CD4-positive, alpha-beta T cell treated with Interleukin-17A for 4 hours (primary cell): ENCODE data around the gene RAVER2.
"Not testable (repeated sequence)": the region's sequence is repeated elsewhere in the genome, so short reads cannot be mapped to it uniquely, and the experiment has no call there.

Experiments
- DNase-seq: peaks from one replicate; pipeline ENCODE4 v3.0.0-alpha.2; 2020; ENCODE audit warnings: mixed read lengths

The RAVER2 gene, protein sequence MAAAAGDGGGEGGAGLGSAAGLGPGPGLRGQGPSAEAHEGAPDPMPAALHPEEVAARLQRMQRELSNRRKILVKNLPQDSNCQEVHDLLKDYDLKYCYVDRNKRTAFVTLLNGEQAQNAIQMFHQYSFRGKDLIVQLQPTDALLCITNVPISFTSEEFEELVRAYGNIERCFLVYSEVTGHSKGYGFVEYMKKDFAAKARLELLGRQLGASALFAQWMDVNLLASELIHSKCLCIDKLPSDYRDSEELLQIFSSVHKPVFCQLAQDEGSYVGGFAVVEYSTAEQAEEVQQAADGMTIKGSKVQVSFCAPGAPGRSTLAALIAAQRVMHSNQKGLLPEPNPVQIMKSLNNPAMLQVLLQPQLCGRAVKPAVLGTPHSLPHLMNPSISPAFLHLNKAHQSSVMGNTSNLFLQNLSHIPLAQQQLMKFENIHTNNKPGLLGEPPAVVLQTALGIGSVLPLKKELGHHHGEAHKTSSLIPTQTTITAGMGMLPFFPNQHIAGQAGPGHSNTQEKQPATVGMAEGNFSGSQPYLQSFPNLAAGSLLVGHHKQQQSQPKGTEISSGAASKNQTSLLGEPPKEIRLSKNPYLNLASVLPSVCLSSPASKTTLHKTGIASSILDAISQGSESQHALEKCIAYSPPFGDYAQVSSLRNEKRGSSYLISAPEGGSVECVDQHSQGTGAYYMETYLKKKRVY

DNA sequence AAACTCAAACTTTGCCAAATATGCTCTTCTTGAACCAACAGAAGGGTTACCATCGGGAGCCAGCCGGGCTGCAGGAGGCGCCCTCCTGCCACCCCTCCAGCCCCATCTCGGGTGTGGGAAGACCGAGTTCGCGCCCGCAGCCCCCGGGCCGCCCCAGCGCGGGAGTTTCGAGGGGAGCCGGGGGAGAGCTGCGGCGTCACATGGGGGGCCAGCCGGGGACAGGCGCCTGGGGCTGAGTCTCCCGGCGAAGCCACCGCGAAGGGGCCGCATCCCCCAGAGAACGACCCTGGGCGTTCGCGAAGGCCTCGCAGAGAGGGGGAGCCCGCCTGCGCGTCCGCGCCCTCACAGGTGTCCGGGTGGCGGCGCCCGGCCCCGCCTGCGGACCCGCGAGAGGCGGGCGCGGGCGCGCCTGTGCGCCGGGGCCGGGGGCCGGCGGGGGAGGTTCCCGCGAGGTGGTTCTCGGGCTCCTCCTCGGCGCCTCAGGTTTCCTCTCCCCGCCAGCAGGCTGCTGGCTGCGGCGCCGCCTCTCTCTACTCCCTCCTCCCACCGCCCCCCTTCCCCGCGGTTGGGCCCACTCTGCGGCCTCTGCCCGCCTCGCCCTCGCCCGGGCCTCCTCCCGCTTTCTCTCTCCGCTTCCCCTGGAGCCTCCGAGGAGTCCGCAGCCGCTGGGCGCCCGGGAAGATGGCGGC lies at the start of gene RAVER2:
Gene RAVER2, plus strand, starts transcription at position 584 of the 689 bp plus-strand sequence. Its CDS starts 98 bp downstream, at position 682.
- peak; percentile 71 for DNase-seq

DNA sequence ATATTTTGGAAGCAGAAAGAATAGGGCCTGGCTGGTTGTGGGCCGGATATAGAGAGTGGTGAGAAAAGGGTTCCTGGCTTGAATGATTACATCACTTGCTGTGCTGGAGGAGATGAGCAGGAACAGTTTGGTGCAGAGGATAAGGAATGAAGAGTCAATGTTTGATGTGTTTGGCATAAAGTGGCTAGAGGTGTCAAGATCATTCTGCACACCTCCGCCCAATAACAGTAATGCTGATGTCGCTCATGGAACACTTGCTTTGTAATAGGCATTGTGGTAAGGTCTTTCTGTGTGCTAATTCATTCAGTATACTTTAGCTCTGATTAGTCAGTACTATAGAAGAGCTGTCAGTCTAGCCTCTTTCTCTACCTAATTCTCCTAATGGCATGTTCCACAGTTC lies 48.0 kb upstream of the RAVER2 start:
- DNase-seq = no peak

DNA sequence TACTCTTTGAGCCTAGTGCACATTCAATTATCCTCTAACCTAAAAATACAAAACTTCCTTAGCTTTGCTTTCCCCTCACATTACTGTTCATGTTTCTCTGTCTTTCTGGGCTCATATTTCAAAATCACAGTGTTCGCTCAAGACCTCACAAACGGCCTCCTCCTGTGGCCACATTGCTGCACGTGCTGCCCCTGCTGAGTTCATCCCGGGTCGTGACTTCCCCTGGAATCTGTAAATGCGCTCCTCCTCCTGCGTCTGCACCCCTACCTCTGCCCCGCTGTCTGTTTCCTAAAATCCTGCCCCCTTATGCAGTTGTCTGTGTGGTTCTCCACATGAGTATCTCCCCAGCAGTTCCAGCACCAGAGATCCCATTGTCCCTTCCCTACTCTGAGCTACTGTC lies 45.5 kb upstream of the RAVER2 start:
- DNase-seq = no peak

DNA sequence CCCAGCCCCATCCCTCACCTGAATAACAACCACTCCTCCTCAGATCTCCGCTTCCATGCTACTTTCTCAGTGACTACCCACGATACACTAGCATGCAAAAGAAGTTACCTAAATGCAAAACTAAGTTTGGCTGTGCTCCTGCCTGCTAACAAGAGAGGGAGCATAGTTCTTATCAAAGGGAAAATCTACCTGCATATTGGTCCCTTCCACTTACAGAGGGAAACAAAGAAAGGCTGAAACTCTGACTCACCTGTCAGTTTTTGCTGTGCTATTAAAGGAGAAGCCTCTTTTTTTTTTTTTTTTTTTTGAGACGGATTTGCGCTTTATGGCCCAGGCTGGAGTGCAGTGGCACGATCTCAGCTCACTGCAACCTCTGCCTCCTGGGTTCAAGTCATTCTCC lies 43.8 kb upstream of the RAVER2 start:
- DNase-seq = no peak

DNA sequence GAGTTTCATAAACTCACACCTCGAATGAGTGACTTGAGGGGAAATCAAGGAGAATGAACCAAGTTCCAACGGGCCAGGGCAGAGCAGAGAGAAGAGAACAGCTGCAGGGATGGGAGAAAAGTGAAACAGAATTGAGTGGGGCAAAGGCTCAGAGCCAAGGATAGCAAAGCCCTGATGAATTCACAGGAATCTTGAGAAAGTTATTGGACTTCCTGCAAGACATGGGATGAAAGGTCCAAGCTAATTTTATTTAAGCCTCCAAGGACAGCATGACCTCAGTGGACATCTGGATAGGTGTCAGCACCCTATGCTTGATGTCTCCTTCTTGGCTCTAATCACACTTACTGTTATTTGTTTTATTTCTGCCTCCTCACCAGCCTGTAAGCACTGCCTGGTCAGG lies 43.0 kb upstream of the RAVER2 start:
- no peak for DNase-seq

DNA sequence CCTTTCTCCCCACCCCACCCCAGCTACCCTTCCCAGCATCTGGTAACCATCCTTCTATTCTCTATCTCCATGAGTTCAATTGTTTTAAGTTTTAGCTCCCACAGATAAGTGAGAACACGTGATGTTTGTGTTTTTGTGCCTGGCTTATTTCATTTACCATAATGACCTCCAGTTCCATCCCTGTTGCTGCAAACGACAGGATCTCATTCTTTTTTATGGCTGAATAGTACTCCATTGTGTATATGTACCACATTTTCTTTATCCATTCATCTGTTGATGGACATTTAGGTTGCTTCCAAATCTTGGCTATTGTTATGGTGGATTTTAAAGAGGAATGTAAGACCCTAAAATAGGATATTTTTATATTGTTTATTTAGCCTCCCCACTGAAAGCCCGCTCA lies 42.2 kb upstream of the RAVER2 start:
- DNase-seq = not testable (repeated sequence)

DNA sequence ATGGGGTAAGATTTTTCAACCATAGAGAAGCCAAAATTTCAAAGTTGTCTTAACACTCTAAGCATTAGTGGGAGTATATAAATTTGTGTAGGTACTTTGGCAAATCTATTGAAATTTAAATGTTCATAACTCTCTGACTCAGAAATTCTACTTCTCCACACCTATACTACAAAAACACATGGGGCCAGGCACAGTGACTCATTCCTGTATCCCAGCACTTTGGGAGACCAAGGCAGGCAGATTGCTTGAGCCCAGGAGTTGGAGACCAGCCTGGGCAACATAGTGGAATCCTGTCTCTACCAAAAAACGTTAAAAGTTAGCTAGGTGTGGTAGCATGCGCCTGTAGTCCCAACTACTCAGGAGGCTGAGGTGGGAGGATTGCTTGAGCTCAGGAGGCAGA lies 41.3 kb upstream of the RAVER2 start:
- DNase-seq = no peak

DNA sequence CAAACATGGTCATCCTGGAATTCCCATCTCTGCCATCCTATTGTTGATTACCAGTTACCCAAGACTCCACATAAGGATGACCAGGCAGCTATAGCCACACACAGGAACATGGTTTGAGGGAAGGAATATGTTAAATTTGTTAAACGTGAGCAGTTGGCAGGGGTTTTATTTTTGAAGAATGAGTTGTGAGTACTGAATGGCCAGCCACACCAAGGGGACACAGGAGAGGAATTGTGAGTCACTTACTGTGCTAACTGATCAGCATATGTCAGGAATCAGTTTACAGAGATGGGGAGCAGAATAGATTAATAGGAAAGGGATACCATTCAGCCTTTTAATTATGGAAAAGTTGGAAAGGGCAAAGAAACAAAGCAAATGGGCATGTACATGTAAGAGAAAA lies 39.3 kb upstream of the RAVER2 start:
- no peak for DNase-seq

DNA sequence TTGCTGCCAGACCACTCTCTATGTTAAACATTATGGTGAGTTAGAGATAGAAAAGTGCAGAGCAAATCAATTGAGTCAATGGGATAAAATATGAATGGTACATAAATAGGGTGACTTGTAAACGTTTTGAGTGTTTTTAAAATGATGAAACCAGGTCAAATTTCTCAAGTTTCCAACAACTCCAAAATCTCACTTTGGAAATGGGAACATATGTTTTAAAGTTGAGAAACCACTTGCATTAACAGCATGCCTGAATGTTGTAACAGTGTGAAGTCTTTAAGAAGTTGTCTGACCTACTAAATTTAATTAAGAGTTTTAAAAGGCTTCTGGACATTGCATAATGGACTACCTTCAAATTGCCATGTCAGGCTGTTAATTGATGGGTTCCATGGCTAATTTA lies 33.6 kb upstream of the RAVER2 start:
- DNase-seq = no peak

DNA sequence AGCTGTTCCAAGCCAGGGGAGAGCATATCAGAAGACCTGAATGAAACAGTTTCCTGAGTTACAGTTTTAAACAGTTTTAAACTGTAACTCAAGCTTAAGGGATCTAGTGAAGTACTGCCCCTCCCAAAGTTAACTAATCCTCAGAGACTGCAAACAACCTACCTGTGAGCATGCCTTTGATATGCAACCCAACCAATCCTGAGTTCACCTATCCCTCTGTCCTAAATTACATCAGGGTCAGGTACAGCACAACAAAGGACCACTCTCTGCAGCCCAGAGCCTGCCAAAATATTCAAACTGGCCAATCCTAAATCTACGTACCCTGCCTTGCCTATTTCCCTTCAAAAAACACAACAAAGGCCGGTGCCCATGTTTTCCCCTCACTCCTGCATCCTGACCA lies 32.8 kb upstream of the RAVER2 start:
- DNase-seq = no peak

DNA sequence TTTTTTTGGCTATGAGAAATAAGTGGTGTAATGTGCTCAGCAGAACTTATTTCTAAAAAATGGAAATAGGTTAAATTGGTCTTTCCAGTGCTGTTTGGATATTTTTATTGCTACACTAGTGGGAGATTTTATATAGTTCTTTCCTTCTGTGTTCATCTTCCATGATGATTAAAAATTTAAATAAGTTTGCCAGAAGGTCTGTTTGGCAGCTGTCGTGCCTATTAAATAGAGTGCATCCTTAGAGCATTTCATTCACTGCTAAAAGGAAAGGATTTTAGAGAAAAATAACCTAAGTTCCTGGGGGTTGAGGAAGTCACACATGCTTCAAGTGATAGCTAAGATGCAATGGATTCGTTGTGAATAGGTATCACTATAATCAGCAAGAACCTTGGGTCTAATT lies 29.7 kb upstream of the RAVER2 start:
- DNase-seq = no peak

DNA sequence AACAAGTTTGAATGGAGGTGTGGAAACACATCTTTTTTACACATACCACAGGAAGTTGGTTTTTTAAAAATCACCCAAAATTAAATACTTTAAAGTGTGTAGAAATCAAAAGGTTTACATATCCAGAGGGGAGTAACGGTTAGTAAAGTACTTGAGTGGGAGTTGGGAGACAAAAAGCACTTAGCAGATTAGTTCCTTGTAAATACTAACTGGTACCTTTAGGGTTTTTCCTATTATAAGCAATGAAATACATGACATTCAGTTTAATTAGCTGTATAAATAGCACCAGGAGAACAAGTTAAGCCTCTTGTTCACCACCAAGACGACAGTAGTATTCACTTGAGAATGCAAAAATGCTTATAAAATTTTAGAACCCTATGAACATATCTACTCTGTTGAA lies 23.7 kb upstream of the RAVER2 start:
- no peak for DNase-seq

DNA sequence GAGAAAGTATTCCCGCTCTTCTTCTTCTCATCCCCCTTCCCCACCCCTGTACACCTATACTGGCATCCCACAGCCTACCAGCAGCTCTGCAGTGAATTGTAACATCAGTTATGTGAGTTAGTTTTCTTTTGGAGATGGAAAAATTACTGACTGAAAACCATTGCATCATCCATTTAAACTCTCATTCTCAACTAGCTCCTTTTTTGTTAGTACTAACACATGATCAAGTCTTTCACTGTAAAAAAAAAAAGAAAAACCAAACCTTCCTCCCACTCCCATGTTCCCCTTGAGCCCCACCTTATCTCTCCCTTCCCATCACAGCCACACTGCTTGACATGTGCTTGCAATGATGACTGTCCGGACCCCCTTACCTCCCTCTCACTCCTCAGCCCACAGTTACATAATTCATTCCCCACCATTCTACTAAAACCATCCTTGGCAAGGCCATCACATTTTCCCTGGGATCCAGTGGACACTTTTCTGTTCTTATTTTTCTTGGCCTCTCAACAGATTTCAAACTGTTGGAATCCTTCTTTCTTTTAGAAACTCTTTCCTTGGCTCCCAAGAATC lies 23.2 kb upstream of the RAVER2 start:
- no peak for DNase-seq

DNA sequence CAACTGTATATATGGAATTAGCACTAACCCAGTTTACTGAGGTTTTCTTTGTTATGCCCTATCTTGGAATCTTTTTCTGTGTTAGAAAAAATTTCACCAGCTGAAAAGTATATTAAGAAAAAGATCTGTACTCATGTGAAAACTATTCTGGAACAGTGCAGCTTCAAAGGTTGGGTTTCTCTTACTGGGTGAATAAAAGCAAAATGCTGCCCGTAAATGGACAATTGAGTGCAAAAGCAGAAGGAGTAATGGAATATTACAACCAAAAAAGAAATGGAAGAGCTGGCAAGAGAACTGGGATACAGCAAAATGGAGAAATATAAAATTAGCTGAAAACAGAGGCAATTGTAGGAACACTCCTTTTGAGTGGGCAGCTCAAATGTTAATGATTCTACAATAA lies 17.0 kb upstream of the RAVER2 start:
- DNase-seq = no peak

DNA sequence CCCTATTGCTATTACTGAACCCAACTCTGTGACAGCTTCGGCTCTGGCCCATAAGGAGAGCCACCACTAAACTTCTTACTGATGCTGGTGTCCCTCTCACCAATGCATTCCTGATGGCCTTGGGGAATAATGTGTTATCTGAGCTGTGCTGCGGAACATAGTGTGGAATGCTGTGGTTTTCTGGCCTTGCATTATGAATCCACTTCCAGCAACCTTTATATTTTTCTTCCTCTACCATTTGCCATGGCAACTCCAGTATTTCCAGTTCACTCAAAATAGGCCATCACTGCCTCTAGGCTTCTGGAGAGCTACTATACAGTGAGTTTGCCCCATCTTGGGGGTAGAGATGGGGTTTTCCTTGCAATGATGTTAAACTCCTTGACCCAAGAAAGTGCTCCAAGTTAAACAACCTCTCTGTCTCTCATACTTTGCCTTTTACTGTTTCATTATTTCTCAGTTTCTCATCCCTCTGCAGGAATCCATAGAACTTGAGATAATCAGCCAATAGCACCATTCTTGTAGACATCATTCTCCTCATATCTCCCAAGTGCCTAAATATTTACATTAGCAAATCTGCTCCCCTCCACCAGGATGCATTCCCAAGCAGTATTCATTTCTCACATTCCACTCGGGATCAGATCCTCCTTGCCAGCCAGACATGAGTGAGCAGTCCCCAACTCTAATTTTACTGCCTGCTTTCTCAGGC lies 11.1 kb upstream of the RAVER2 start:
- no peak for DNase-seq

DNA sequence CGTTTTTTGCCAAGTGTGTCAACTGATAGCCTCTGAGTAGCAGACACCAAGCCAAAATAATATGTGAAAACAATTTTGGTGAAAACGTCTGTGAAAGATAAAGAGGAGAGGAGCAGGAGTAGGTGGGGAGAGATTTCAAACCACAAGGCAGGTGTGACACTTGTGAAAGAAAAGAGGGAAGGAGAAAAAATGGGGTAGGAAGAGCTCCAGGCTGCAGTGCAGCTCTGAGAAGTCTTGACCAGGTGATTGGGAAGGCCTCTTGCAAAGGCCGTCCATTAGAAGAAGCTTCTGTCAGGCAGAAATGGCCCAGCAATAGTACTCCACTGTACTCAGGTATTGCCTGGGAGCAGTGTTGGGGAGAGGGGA lies 10.6 kb upstream of the RAVER2 start:
- no peak for DNase-seq

DNA sequence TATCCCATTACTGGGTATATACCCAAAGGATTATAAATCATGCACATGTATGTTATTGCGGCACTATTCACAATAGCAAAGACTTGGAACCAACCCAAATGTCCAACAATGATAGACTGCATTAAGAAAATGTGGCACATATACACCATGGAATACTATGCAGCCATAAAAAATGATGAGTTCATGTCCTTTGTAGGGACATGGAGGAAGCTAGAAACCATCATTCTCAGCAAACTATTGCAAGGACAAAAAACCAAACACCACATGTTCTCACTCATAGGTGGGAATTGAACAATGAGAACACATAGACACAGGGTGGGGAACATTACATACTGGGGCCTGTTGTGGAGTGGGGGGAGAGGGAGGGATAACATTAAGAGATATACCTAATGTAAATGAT lies 4.2 kb upstream of the RAVER2 start:
- not testable (repeated sequence) for DNase-seq

DNA sequence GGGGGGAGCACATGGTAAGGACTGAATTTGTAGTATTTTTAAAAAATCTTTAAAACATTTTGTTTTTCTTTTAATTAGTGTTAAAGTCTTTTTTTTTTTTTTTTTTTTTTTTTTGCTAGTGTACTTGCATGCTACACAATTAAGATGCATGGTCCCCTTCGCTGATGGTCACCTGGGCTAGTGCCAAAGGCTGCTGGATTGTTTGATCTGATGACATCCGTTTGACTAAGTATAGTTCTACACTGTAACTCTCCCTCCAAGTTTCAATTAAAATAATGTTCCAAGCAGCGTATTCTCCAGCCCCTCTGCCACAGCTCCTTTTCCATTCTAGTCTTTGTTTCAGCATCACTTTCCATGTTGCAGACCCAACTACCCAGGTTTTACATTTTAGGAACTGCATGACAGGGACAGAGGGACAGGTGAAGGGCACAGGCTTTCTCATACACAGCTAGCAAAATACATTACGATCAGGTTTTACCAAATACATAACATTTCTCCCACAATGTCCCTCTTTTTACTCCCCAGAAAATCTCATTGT lies 852 bp upstream of the RAVER2 start:
- DNase-seq = no peak

DNA sequence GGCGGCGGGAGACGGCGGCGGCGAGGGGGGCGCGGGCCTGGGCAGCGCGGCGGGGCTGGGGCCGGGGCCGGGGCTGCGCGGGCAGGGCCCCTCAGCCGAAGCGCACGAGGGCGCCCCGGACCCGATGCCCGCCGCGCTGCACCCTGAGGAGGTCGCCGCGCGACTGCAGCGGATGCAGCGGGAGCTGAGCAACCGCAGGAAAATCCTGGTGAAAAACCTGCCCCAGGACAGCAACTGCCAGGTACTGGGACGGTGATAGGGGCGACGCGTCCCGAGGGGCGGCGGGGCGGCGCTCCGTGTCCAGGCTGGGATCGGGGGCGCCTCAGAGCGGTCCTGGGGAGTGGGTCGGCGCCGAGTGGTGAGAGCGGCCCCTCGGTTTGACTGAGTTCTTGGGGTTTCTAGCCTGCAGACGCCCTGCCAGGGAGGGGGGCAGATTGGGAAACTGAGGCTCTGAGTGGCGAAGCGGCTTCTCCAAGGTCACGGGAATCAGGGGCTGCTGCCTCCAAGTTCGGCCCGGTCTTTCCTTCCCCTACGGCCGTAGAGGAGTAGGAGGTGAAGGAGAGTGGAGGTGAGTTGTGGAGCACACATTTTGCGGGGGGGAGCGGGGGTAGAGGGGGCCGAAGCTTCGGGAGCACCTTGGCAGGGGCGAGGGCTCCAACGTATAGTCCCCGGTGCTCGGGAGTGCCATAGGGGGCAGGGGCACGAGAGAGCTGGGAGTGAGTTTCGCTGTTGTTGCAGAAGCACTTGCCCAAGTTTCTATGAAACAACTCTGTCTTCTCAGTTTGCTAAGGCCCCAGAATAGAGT lies 508 bp downstream of the RAVER2 start:
- peak; percentile 37 for DNase-seq

DNA sequence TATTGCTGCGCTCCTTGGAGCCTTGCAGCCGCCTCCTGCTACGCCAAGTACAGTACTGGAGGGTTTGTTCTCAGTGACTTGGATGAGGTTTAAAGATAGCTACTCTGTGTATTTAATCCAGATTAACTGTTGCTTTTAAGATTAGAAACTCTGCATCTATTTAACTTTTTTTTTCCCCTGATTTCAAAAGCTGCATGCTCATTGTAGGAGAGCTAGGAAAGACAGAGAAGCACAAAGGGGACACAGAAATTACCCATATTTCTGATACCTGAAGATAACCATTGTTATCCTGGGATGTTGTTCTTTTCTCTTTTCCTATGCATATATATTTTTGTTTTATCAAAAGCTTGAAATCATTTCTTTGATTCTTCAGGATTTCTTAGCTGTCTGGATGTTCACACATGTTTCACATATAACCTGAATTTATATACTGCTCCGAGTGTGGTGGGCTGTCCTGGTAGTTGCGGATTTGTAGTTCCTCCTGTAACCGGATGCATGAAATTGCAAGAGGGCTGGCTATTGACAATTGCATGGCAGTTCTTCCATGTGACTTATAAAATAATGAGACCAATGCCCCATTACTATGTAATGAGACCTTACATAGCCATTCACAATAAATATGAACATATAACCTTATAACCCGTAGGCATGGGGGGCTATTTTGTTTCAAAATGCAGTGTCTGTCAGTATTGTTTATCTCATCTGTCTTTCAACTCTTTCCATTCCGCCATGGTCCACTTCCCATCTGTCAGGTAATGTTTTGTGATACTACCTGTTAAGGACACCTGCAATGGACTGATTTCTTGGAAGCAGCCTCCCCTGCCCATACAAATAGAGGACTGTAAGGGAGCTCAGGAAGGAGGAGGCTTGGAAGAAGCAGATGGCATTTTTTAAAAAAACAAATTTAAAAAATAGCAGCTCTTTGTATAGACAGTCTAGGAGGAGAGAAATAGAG lies 1.4 kb downstream of the RAVER2 start:
- no peak for DNase-seq

DNA sequence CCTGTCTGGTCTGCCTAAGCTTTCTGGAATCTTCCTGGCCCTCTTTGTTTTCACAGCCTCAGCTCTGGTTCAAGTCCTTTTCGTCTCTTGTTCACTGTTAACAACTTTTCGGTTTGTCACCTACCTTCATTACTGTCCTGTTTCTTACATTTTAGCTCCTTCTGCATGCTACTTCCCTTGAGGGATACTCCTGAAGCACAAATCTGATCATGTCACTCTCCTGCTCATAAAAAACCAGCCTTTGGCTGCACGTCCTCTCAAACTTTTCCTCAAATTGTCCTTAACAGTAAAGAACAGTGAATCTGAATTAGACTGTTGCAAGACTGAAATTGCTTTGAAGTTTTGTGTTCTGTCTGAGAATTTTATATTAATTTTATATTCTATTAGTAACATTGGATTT lies 3.3 kb downstream of the RAVER2 start:
- DNase-seq = no peak
